Testis (tissue), 2 donors: ENCODE results near the gene DNAH10.

Source experiments
- POLR2A ChIP-seq: fragments of 450-650 bp; IDR thresholded peaks from one replicate; pipeline ENCODE4 v1.6.1; 2017; ENCODE audit warnings: antibody characterized with exemption, mild to moderate bottlenecking, moderate library complexity
- TF ChIP-seq, protein P1 (sequence below), 3 experiments: fragments of 450-650 bp in 2 of 3; fragments of 200-600 bp in 1 of 3; sonication (generic) in 1 of 3; IDR thresholded peaks; one replicate each; pipeline ENCODE4 v1.5.1; 2016 to 2019; ENCODE audit warnings: antibody characterized with exemption in 3 of 3, mild to moderate bottlenecking in 2 of 3, moderate library complexity in 1 of 3

DNA sequence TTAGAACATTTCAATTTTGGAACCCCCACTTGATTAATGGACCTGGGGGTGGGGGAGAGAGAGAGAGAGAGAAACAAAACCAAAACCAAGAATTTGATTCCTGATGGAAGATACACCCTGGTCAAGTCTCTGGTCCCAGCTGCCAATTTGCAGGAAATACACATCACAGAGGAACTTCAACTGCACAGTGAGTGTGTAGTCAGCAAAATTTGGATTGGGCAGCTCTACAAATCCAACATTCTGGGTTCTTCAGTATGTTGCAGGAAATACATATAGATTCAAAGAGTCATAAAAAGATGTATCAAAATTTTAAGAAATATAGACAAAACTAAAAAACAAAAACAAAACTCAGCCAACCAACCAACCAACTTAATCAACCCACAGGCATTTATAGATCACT is 17.4 kb downstream of the DNAH10 start:
- TF ChIP-seq, protein P1, sequence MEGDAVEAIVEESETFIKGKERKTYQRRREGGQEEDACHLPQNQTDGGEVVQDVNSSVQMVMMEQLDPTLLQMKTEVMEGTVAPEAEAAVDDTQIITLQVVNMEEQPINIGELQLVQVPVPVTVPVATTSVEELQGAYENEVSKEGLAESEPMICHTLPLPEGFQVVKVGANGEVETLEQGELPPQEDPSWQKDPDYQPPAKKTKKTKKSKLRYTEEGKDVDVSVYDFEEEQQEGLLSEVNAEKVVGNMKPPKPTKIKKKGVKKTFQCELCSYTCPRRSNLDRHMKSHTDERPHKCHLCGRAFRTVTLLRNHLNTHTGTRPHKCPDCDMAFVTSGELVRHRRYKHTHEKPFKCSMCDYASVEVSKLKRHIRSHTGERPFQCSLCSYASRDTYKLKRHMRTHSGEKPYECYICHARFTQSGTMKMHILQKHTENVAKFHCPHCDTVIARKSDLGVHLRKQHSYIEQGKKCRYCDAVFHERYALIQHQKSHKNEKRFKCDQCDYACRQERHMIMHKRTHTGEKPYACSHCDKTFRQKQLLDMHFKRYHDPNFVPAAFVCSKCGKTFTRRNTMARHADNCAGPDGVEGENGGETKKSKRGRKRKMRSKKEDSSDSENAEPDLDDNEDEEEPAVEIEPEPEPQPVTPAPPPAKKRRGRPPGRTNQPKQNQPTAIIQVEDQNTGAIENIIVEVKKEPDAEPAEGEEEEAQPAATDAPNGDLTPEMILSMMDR (IDR thresholded peaks at IDR 0.05): no peak
- TF ChIP-seq POLR2A: no peak
